NT2/D1 (cell line): ENCODE data around the gene FLRT1.

ENCODE experiments used
- DNase-seq: peaks from one replicate; pipeline ENCODE4 v3.0.0-alpha.2; 2011; ENCODE audit warnings: low read depth, low spot score
- H3K27me3 ChIP-seq: 2 replicates; pipeline ENCODE4 v1.6.0; 2011; ENCODE audit warnings: mild to moderate bottlenecking; ENCODE audit not compliant: insufficient read length, insufficient read depth
- H3K36me3 ChIP-seq: 2 replicates; pipeline ENCODE4 v1.6.1; 2011; ENCODE audit warnings: mild to moderate bottlenecking, low read length, mixed read lengths; ENCODE audit not compliant: insufficient read depth, insufficient read length
- H3K4me1 ChIP-seq: 2 replicates; pipeline ENCODE4 v1.5.1; 2011; ENCODE audit not compliant: insufficient read depth, insufficient read length
- H3K4me3 ChIP-seq: 2 replicates; pipeline ENCODE4 v1.5.1; 2011; ENCODE audit warnings: low read depth; ENCODE audit not compliant: insufficient read length
- H3K9ac ChIP-seq: 2 replicates; pipeline ENCODE4 v1.6.0; 2011; ENCODE audit warnings: low read depth; ENCODE audit not compliant: insufficient read length
- H3K9me3 ChIP-seq: 2 replicates; pipeline ENCODE4 v1.5.1; 2011; ENCODE audit warnings: mild to moderate bottlenecking, low read length; ENCODE audit not compliant: insufficient read depth
- SUZ12 ChIP-seq: IDR thresholded peaks from 2 replicates; pipeline ENCODE4 v1.6.1; 2011; ENCODE audit not compliant: insufficient read length, insufficient read depth; ENCODE audit errors: extremely low read depth
- YY1 ChIP-seq: IDR thresholded peaks from 2 replicates; pipeline ENCODE4 v1.6.1; 2011; ENCODE audit not compliant: insufficient read length, insufficient read depth
- ZNF274 ChIP-seq: IDR thresholded peaks from 2 replicates; pipeline ENCODE4 v1.6.1; 2011; ENCODE audit warnings: mild to moderate bottlenecking, low read depth, low read length

The FLRT1 gene

GRCh38 chr11:64019106-64020037 is 16.4 kb upstream of the FLRT1 start:
- TF ChIP-seq ZNF274 (no peak), SUZ12 (no peak), YY1 (no peak)
- H3K4me1 ChIP-seq: peaks cover 43% of the 10 kb centered on the region

GRCh38 chr11:64020976-64021756 is 14.6 kb upstream of the FLRT1 start:
- H3K9ac ChIP-seq: peak overlapping the region; percentile 67
- no peak for DNase-seq
- H3K4me1 ChIP-seq: peaks cover 39% of the 10 kb centered on the region
- H3K4me3 ChIP-seq: no peak overlapping the region
- no peaks in the 10 kb centered on the region for H3K9me3 ChIP-seq
- no peaks in the 10 kb centered on the region for H3K36me3 ChIP-seq
- H3K27me3 ChIP-seq: peaks cover 16% of the 10 kb centered on the region
- TF ChIP-seq ZNF274 (no peak), SUZ12 (no peak), YY1 (no peak)

More at GRCh38 chr11:64019106-64020037, 16.4 kb upstream of the FLRT1 start:
- Histone ChIP-seq H3K27me3 (peaks cover 19% of the 10 kb centered on the region), H3K9ac (peak overlapping the region; percentile 50), H3K36me3 (no peaks in the 10 kb centered on the region), H3K9me3 (no peaks in the 10 kb centered on the region), H3K4me3 (no peak overlapping the region)
- no peak for DNase-seq

DNA sequence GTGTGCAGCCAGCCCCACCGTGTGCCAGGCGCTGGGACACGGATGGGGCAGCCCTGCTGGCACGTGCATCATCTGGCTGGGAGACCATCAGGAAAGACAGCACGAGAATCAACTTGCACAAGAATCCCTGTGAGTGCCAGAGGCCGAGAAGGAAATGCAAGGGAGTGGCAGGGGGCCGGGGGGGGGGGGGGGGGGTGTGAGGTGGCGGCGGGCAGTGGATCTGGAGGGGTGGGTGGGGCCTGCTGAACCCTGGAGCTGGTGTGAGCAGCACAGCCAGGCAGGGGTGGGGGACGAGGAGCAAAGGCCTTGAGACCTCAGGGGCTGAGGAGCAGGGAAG is 14.0 kb upstream of the FLRT1 start:
- no peaks in the 10 kb centered on the region for H3K36me3 ChIP-seq
- H3K9ac ChIP-seq: peak overlapping the region; percentile 78
- H3K27me3 ChIP-seq: peaks cover 15% of the 10 kb centered on the region
- DNase-seq: peak; percentile 55
- TF ChIP-seq YY1 (no peak), ZNF274 (no peak), SUZ12 (no peak)
- H3K4me3 ChIP-seq: no peak overlapping the region
- H3K4me1 ChIP-seq: peaks cover 40% of the 10 kb centered on the region
- H3K9me3 ChIP-seq: no peaks in the 10 kb centered on the region

GRCh38 chr11:64022125-64022784 is 13.5 kb upstream of the FLRT1 start:
- Histone ChIP-seq H3K9me3 (no peaks in the 10 kb centered on the region), H3K9ac (peak overlapping the region; percentile 78), H3K4me1 (peaks cover 43% of the 10 kb centered on the region), H3K4me3 (no peak overlapping the region), H3K27me3 (peaks cover 13% of the 10 kb centered on the region), H3K36me3 (no peaks in the 10 kb centered on the region)
- no peak for TF ChIP-seq ZNF274
- no peak for TF ChIP-seq YY1
- TF ChIP-seq SUZ12: no peak
- no peak for DNase-seq

DNA sequence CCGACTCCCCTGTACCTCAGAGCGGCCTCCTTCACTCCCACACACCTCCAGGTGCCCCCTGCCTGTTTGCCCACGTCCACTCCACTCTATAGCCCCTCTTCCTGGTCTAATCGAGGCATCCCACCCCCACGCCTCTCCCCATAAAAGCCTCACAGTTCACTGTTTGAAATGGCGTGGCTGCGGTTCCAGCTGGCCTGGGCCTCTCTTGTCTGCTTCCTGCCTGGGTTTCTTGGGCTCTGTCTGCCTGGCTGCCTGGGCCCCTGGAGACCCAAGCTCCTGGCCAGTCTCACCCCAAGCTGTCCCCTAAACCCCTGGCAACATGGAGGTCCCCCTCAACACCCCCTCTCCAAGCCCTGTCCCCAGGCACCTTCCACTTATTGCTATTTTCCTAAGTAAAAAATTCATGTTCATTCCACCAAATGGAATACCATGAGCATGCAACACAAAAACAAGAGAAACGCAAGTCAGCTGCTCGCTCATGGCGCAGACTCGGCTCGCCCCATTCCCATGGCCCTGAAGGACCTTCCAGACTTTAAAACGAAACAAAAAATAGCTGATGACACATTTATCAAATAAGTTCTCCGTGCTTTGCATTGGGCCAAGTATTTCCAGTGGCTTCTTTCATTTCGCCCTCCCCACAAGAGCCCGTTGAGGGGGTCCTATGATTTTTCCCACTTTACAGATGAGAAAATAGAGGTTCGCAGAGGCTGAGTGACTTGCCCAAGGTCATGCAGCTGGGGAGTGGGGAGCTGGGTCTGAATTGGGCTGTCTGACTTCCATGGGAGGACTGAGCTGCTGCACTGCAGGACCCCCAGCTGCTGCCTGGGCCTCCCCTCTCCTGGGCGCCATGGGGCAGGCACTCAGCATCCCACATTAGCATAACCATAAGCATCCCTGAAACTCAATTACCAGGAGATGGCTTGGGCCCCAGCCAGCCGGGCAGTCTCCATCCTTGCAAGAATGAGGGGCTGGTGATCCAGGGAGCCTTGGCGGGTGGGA is 11.7 kb upstream of the FLRT1 start:
- Histone ChIP-seq H3K27me3 (peaks cover 11% of the 10 kb centered on the region), H3K36me3 (no peaks in the 10 kb centered on the region), H3K4me3 (no peak overlapping the region), H3K4me1 (peaks cover 50% of the 10 kb centered on the region), H3K9ac (no peak overlapping the region), H3K9me3 (no peaks in the 10 kb centered on the region)
- peak; percentile 68 for DNase-seq
- TF ChIP-seq ZNF274 (no peak), YY1 (no peak), SUZ12 (no peak)

DNA sequence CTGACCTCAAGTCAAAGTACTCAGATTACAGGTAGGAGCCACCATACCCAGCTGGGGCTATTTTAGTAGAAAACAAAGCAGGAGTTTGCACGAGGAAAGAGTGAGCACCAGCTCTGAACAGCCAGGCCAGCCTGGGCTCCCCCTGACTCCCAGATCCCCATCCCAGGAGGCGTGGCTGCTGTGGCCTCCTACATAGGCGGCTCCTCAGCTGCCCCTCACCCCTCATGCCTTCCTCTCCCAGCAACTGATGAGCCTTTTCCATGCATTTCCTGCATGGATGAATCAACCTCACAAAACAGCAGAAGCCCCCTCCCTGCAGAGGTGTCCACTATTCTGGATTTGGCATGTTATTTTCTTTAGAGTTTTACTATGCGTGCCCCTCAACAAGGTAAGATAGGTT is 10.5 kb upstream of the FLRT1 start:
- Histone ChIP-seq H3K36me3 (no peaks in the 10 kb centered on the region), H3K9me3 (no peaks in the 10 kb centered on the region), H3K4me3 (no peak overlapping the region), H3K9ac (peak overlapping the region; percentile 35), H3K4me1 (peaks cover 56% of the 10 kb centered on the region), H3K27me3 (peaks cover 11% of the 10 kb centered on the region)
- TF ChIP-seq ZNF274: no peak
- TF ChIP-seq YY1: no peak
- TF ChIP-seq SUZ12: no peak
- peak; percentile 92 for DNase-seq
